ENCODE results near the gene INPP5A.
A peak's percentile ranks its signal among the peaks of the same experiment; 100 is the strongest.
"Not testable (repeated sequence)": the region's sequence is repeated elsewhere in the genome, so short reads cannot be mapped to it uniquely, and the experiment has no call there.

INPP5A gene

GRCh38 chr10:132537684-132538001, at the start of gene INPP5A:
TSS of gene INPP5A (plus strand) at chr10:132537787. CDS start at chr10:132538097, 310 bp downstream.
- no peak for DNase-seq

GRCh38 chr10:132488231-132488821, 49.3 kb upstream of the INPP5A start:
- no peak for DNase-seq

- DNase-seq, result no peak
Observed at GRCh38 chr10:132489053-132489703, 48.4 kb upstream of the INPP5A start.

- no peak for DNase-seq
Observed at GRCh38 chr10:132489704-132490534, 47.7 kb upstream of the INPP5A start.

- DNase-seq, result not testable (repeated sequence)
Observed at GRCh38 chr10:132491534-132491933, 46.1 kb upstream of the INPP5A start.

- DNase-seq, result peak in 5 of 14 donors; percentile 23 to 52 (median 26)
Observed at GRCh38 chr10:132492323-132493025, 45.1 kb upstream of the INPP5A start.

GRCh38 chr10:132493246-132493755, 44.3 kb upstream of the INPP5A start:
- no peak for DNase-seq

GRCh38 chr10:132493756-132494290, 43.8 kb upstream of the INPP5A start:
- no peak for DNase-seq

GRCh38 chr10:132494866-132495630, 42.5 kb upstream of the INPP5A start:
- no peak for DNase-seq

GRCh38 chr10:132496360-132497062, 41.1 kb upstream of the INPP5A start:
- DNase-seq, result no peak

- no peak for DNase-seq
Observed at GRCh38 chr10:132497063-132497680, 40.4 kb upstream of the INPP5A start.

- DNase-seq, result peak in 1 of 14 donors; percentile 47
Observed at GRCh38 chr10:132497861-132498561, 39.6 kb upstream of the INPP5A start.

- peak in 1 of 14 donors; percentile 84 for DNase-seq
Observed at GRCh38 chr10:132498562-132499366, 38.8 kb upstream of the INPP5A start.

- DNase-seq, result no peak
Observed at GRCh38 chr10:132499367-132499685, 38.3 kb upstream of the INPP5A start.

GRCh38 chr10:132500781-132501415, 36.7 kb upstream of the INPP5A start:
- no peak for DNase-seq

- DNase-seq, result no peak
Observed at GRCh38 chr10:132502544-132503300, 34.9 kb upstream of the INPP5A start.

GRCh38 chr10:132503581-132504421, 33.8 kb upstream of the INPP5A start:
- DNase-seq, result no peak
